Measurements from ENCODE around the gene FMN1.

GRCh38 chr15:33112541-33113105 lies 81.9 kb downstream of the FMN1 start:
- TF ChIP-seq POLR2A (IDR thresholded peaks at IDR 0.05) (no peak), CTCF (IDR thresholded peaks at IDR 0.05) (no peak)
